HG03039 (cell line): ENCODE results near the gene CCDC142.
"Not testable (repeated sequence)": the region's sequence is repeated elsewhere in the genome, so short reads cannot be mapped to it uniquely, and the experiment has no call there.

Source experiments
- ATAC-seq: cut with Tn5 transposase; IDR thresholded peaks from one replicate; pipeline ENCODE4 v1.9.1; 2021; ENCODE audit warnings: mild to moderate bottlenecking, moderate library complexity; ENCODE audit not compliant: unreplicated experiment

Gene CCDC142

DNA sequence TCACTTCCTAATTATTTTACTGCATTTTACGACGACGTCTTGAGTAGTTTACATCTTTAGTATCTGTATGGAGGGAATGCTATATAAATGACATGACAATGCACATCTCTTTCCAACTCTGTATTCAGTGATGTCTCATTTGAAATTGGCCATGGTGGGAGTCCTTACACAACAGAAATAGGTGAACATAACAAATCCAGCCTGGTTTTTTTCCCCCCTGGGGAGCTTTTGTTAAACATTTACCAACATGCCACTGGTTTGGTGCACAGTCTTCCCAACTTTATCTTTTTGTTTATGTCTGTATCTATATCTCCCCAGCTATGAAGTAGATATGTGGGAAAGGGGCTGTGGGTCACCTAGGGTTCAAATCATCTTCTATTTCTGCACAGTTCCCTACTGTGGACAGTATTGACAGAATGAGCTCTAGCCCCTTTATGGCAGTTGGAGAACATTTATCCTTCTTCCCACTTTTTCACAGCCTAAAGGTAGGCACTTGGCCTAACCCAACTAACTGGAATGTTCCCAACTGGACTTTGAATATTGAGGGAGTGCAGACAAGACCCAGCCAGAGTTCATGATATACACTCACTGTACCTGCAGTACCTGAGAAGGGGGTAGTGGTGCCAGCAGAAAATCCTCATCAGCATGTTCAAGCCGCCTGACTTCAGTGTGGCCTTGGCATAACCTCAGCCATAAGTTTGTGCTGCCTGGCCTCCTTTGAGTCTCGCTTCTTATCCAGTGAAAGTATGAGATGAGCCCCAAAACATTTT lies 35.4 kb downstream of the CCDC142 start:
- ATAC-seq, result no peak

DNA sequence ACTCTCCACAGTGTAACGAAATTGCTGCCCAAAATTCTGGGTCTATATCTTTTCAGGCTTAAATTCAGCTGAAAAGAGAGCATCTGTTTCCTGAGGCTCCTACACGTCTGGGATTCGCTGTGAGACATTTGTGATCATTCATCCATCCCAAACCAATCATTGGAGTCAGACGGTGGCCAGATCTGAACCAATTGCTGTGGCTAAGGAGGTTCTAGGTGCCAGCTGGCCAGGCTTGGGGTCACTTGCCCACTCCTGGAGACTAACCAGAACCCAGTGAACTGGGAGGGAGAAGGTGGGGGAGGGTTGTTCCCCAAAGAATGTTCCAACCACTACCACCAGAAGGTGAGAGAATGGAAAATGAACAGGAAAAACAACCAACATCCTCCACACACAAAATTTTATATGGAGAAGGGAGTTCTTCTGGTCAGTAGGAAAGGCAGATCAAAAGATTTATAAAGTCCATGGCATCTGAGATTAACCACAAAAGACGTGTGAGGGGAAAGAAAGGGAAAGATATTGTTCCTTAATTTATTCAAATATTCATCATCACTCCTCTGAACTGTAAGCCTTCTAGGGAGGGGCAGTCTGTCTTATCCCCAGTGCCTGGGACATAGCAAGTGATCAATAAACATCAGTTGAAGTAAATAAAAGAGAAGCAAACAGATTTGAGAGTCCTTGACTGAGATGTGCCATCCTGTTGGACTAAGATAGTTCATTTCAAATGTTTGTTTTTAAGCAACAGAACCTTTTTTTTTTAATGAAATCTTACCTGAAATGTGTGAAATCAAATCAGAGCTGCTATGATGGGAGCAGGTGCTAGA lies 38.1 kb downstream of the CCDC142 start:
- no peak for ATAC-seq

DNA sequence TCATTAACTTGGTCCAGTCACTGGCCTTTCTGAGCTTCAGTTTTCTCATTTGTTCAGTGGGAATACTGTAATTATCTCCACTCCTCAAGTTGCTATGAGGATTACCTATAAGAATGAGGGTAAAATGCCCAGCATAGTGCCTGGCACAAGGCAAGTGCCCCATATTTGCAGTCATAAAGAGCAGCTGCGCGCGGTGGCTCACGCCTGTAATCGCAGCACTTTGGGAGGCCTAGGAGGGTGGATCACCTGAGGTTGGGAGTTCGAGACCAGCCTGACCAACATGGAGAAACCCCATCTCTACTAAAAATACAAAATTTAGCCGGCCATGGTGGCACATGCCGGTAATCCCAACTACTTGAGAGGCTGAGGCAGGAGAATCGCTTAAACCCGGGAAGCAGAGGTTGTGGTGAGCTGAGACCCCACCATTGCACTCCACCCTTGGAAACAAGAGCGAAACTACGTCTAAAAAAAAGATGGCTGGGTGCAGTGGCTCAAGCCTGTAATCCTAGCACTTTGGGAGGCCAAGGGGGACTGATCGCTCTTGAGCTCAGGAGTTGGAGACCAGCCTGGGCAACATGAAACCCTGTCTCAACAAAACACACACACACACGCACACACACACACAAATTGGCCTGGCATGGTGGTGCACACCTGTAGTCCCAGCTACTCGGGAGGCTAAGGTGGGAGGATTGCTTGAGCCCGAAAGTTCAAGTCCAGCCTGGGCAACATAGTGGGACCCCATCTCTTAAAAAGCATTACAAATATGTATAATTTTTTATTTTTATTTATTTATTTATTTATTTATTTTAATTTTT lies 40.1 kb downstream of the CCDC142 start:
- ATAC-seq, result not testable (repeated sequence)

DNA sequence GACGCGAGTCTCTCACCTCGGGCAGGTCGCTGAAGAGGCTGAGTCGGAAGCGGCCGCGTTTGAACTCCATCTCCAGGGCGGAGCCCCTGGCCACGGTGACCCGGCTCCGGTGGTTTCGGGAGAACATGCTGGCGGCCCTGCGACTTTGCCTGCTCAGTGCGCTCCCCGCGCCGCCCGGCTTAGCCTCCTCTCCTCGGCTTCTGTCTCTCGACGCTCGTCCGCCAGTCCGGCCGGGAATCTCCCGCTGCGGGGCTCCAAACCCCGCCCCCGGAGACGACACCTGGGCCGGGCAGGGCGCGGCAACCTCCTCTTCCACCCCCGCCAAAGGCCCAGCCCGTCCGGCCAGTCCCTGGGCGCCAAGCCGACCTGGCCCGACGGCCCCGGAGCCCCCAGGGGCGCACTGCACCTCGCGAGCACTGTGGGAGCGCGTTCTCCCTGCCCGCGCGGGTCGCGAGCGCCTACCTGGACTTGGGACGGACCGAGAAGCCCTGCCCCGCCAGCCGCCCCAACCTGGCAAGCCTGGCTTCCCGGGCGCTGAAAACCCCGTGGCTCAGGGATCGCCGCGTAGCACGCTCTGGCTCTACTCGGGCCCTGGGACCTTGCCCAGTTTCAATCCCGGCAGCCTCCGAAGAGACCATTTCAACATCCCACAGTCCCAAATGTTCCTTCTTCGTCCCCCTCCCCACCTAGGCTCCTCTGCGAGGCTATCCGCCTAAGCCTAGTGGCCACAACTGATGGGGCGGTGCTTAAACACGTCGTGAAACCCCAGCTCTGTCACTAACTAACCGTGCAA lies 40.9 kb downstream of the CCDC142 start, which contains the start of gene RTKN:
Gene RTKN, minus strand, starts transcription at position 248 of the 793 bp plus-strand sequence. Its CDS starts 121 bp downstream, at position 127.
- no peak for ATAC-seq

DNA sequence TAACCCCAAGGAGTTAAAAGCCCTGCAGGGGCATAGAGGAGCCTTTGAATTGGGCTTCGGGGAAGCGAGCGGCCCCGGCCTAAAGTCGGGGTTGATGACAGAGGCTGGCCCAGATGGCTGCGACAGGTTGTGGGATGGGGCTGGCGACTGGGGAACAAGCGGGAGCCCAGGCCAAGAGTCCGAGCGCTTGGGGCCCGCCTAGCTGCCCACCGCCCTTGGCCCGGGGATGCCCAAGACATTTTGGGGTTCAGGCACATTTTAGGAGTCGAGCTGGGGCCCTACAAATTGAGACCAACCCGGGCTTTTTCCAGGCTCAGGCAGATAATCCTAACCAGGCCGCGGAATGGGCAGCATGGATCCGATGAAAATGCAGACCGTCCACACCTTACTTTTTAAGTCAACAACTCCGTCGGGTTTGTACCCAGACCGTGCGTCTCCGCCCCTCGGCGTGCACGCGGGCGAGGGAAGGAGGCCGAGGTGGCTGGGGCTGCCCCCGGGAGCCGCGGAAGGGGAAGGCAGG lies 41.6 kb downstream of the CCDC142 start:
- ATAC-seq, result no peak

DNA sequence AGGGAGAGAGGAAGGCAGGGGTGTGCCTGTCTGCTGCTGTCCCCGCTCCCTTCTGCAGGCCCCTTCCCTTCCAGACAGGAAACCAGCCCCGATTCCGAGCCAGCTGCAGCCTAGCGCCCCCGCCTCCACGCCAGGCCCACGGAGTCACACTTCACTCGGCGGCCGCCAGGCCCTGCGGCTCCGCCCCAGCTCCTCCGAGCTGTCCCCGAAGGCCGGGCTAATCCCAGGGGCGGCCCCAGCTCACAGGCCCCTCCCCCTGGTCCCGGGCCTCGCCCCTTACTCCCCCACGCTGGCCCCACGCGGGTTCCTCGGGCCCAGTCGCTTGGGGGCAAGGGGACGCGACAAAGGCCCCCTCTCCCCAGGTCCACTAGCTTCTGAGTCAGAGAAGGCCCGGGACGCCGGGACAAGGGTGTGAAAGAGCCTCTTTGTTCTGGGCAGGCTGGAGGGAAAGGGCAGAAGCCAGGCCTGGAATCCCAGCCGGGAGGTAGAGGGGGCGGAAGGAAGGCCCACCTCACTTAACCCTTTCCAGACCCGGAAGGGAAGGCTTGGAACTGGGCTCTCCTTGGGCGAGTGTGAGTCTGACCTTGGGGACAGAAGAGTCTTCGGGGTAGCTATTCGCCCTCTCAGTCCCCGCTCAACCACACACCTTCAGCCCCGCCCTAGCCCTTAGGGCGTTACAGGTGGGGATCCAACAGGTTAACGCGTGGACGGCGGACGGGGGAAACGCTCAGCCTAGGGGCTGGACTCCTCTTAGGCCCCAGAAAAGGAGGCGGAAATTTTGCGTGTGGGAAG lies 42.2 kb downstream of the CCDC142 start:
- ATAC-seq, result peak; percentile 74

DNA sequence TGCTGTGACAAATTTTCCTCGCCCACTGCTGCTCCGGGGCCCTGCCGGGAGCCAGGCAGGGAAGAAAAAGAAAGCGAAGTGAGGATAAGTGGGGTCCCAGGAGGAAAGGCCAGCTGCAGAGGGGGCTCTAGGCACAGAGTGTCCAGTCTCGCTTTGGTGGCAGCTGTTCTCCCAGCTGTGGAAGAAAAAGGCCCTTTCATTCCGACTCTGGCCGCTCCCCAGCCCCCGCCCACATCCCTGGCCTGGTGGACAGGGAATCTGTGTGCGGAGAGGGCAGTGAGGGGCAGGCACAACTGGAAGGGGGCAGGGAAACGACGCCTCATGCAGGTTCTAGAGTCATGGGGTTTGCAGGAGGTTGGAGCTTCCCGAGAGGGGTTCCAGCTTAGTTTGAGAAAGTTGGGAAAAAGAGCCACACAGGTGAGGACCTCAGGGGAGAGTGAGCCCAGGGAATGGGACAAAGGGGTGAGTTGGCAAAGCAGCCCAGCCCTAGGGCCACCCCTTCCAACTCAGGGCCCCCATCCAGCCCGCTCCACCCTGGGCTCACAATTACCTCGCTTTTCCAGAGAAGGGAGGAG lies 42.9 kb downstream of the CCDC142 start:
- no peak for ATAC-seq

DNA sequence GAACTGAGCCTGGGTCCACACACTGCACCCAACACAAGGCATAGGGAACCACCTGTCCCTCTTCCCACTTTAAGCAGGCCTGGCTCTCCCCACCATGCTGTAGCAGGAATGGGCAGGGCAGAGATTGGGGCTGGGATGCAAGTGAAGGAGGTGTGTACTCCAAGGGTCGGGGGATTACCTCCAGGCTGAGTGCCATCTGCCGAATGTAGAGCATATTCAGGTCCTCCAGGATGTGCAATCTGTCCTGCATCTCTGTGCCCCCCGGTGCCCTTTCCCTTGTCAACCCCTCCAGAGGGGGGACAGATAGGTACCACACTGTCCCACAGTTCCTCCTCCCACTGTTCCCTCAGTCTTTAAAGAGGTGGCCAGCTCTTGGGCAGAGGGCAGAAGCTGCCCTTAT lies 43.4 kb downstream of the CCDC142 start:
- ATAC-seq, result no peak

DNA sequence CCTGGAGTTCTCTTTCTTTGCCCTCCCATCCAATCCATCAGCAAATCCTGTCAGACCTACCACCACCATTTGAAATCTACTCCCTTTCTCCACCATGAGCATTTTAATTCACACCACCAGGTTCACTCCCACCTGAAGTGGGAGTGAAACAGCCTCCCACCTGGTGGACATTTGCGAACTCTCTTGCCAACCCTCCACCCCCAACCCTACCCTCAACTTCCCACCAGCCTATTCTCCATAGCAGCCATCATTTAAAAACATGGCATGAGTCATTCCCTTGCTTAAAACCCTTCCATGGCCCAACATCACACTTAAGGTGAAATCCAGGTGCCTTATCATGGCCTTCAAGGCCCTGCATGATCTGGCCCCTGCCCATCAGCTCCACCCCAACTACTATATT lies 44.5 kb downstream of the CCDC142 start:
- no peak for ATAC-seq

DNA sequence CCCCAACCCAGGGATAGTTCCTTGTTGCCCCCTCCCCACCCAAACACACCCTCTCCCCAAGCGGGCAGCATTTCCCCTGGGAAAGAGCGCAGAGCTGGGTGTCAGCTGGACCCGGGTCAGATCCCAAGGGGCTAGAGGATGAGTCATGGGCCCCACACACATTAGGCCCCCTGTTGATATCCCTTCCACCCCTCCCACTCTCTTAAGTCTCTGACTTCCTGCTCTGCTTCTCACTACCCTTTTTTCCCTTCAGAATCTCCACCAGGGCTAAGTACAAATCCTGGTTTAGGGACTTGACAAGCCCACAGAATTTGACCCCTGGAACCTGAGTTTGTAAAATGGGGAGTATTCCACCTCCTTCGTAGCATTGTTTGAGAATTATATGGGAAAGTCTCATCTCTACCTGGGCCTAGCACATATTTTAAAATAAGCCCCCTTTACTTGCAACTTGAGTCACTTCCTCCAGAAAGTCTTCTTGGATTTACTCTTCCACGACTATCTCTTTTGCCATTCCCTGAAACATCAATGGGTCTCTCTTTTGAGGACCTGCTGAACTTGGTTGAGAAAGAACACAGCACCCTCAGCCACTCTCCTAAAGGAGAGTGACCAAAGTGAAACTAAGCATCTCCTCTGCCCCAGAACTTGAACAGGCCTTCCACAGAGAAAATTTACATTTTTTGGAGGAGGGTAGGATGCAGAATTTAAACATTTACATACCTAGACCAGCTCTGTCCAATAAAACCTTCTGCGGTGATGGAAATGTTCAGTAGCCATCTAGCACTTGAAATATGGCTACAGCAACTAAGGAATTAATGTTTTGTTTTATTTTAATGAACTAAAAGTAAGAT lies 45.7 kb downstream of the CCDC142 start:
- no peak for ATAC-seq

DNA sequence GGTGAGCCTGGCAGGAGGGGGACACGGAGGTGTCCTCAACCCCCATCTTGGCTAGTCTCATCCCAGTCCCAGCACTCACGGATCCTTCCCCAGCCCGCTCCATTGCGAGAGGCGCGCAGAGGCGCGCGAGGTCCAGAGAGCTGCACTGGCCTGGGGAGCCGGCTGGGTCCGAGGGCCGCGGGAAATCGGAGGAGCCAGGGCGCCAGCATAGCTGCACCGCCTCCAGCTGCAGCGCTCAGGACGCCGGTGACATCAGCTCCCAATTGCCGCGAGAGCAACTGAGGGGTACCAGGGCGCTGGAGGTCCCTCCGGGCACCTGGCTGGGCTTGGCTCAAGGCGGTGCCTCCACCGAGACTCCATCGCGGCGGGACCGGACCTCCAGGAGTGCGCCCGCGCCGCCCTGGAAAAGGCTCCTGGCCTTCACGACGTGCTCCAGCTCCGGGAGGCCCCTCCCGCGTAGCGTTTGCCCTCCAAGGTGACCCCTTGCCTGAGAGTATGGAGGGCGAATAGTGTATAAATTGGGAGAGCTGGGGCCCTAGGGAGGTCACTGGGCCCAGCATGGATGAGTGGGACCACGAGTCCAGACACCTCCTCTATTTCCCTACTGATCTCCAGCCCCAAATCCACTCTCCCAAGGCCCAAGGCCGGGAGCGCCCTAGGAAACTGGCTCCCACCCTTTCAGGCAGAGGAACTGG lies 46.5 kb downstream of the CCDC142 start:
- no peak for ATAC-seq

DNA sequence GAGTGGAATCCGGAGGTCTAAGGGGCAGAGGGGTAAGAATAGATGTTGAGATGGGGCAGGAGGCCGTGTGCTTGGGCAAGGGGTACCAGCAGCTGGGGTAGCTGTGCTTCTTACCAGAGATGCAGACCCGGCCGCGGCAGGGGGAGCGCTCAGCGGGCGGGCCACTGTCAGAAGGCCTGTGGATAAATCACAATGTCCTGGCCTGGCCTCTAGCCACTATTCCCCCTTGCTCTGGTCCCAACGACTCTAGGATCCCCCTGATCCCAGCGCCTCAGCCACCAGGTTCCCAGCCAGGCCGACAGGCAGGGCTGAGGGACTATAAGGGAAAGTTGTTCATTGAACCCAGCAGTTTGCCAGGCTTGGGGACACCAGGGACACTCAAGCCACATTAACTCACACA lies 52.3 kb downstream of the CCDC142 start:
- no peak for ATAC-seq

DNA sequence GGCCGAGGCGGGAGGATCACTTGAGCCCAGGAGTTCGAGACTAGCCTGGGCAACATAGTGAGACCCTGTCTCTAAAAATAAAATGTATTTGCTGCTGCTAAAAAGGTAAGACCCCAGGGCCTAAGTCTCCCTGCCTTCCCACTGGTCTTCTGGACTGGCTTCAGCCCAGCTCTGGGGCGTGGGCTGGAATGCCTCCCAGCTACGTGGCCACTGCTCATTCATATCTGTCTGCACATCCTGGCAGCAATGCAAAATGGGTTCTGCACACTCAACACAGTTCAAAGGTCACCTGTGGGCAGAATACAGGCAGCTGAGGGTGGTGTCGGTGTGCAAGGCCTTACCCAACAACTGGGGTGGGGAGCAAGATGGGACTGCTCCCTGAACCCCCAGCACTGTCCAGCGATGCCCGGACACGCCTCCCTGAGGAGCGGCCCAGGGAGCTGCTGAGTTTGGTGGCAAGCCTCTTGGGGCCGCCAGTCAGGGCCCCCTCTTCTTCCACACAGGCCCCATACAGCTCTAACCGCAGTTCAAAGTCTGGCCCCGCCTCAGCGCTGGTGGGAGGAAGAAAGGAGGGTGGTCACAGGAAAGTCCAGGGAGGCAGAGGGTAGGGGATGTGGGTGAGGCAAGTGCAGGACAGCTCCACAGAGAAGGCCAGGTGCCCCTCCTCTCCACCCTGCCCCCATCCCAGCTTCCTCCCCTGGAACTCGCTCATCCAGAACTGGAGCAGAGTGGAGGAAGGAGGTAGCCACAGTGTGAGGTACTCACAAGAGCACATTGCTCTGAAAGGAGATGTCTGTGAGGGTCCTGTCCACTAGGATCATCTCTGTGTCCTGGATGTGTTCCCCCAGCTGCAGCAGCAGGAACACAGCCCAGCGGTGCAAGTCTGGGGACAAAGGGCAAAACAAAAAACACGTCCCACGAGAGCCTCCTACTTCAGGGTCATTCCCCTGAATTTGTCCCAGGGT lies 53.0 kb downstream of the CCDC142 start:
- ATAC-seq, result no peak

DNA sequence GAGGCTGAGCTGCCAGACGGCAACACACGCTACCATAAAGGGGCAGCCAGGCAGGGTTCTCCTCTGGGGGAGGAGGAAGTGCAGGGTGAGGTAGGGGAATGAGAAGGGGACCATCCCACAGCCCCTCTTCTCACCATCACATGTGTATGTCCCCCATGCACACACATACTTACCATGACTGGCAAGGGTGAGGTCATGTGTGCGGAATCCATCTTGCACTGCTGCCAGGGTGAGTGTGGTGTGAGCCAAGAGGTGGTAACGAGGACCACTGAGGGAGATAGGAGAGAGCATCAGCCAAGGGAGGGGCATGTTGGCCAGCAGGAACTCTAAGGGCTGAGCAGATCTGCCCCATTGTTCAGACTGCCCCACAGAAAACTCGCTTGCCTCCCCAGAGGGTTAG lies 54.1 kb downstream of the CCDC142 start:
- no peak for ATAC-seq

DNA sequence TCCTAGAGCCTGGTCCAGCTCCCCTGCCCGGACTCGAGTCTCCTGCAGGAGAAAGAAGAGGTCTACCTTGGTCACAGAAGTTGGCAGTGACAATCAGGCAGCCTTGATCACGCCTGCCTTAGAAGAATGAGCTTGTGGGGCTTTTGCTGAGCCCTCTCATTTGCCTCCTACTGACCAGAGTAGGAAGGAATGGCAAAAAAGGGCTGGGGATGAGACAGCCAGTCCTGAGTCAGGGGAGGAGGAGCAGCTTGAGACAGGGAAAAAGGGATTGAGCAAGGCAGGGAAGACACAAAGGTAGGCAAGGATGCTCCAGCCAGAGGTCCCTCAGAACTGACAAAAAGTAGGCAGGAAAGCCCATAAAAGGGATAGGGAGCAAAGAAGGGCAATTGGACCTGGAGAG lies 55.2 kb downstream of the CCDC142 start:
- no peak for ATAC-seq

DNA sequence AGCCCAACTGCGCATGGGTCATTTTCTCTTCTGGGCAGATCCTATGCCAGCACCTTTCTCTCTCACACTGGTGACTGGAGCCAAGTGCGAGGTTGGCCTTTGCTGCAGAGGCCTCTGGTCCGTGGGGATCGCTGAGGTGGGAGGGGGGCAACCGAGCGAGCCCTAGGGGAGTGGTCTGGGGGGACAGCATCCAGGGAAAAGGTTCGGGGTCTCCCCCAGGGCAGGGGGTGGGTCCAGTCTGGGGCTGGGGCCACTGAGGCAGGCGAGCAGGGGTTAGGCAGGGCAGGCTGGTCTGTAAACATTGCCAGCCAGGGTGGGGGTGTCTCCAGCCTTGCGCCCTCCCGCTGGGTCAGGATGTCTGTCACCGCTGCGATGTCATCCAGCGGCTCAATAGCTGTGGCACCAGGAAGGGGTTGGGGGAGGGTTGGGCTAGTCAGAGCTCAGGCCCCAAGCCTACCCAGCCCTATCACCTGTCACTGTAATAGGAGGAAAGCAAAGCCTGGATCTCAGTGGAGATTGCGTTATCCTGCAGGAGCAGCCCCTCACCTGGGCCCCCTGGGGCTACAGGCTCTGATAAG lies 56.5 kb downstream of the CCDC142 start:
- ATAC-seq, result no peak
